Measurements from ENCODE around the gene GALNT18. TPM values are rescaled to one million over a fixed set of nuclear protein-coding genes. Genes with fewer than 3 reads are reported as not detected.
A peak's percentile ranks its signal among the peaks of the same experiment; 100 is the strongest.

GALNT18 gene
- total RNA-seq, 8 experiments from 2014 or later = 5.3 to 13.2 (median 8.2) TPM

DNA sequence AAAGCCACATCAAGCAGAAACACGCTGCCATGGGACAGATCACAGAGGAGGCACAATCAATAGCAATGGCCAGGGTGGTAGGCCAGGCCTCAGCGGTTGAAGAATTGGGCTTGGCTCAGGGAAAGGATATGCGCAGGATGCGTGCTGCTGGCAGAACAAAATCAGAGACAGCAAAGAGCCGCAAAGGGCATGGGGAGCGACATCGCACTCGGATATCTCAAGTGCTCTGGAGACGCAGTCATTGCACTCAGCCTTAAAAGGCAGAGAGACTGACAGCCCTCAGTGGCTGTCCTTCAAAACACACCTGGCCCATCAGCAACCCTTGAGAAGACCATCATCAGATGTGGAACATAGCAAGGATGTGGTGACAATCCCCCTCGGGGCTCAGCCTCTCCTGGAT is 319.2 kb downstream of the GALNT18 start:
- Histone ChIP-seq H3K4me3 (no peak overlapping the region), H3K4me1 (replicated peaks in 1 of 2) (peaks cover 7 to 13% of the 10 kb centered on the region in 2 donors), H3K27ac (no peak overlapping the region)
- ATAC-seq (replicated peaks in 6 of 8) = no peak
- in situ Hi-C loops (cut with MboI; ENCODE audit: low pct_unique_long_range_greater_than_20kb in 2 of 9, low sequenced_read_pairs in 9 of 9, unreplicated experiment in 9 of 9) = no loop called here
- WGBS, 10 experiments = 72 to 100% (median 95%) methylated on average over 1 to 10 of the region's 10 CpGs; no CpG with 5 or more reads in 3 of the 10 experiments

DNA sequence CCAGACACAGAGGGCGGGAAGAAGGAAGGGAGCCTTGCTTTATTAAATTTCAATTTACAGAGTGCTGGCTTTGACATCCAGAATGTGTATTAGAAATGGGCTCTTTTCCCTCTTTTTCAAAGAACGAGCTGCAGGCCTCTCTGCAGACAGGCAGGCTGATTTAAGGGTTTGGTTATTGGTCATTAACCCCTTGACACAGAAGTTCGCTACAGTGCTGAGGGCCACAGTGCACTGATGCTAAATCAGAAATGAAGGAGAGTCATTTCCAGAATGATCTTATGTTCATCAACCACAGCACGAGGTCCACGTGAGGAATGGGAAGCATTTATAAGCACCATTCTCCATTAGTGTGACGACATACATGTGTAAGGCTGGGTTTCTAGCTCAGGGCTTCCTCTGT is 320.6 kb downstream of the GALNT18 start:
- 28 to 78% (median 56%) methylated on average over 1 to 5 of the region's 6 CpGs; no CpG with 5 or more reads in 5 of the 10 experiments for WGBS, 10 experiments
- Histone ChIP-seq H3K27ac (no peak overlapping the region), H3K4me3 (no peak overlapping the region), H3K4me1 (replicated peaks in 1 of 2) (peaks cover 10 to 16% of the 10 kb centered on the region in 2 donors)
- in situ Hi-C loops (cut with MboI; ENCODE audit: low pct_unique_long_range_greater_than_20kb in 2 of 9, low sequenced_read_pairs in 9 of 9, unreplicated experiment in 9 of 9) = no loop called here
- peak in 5 of 8 experiments; percentile 20 to 75 (median 41) for ATAC-seq (replicated peaks in 6 of 8)

DNA sequence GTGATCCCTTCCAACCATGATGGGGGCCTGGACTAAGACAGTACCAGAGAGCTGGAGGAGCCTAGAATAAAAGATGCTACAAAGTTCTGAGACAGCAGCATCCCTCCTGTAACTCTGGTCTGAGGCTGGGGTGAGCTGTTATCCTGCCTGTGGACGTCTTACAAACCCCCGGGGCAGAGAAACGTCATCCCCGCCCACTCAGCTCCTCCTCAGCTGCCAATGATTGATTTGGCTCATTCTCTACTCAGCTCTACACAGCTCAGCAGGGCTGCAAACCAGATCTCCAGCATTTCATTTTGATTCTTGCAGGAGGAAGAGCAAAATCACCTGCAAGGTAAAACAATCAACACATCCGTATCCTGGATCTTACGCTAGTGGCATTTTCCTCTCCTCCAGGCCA is 324.2 kb downstream of the GALNT18 start:
- peak in 7 of 8 experiments; percentile 10 to 97 (median 77) for ATAC-seq (replicated peaks in 6 of 8)
- peaks cover 10 to 16% of the 10 kb centered on the region in 2 donors for H3K4me1 ChIP-seq (replicated peaks in 1 of 2)
- WGBS, 10 experiments = 20 to 100% (median 77%) methylated on average over 2 to 6 of the region's 6 CpGs; no CpG with 5 or more reads in 5 of the 10 experiments
- no peak overlapping the region for H3K27ac ChIP-seq
- in situ Hi-C loops (cut with MboI; ENCODE audit: low pct_unique_long_range_greater_than_20kb in 2 of 9, low sequenced_read_pairs in 9 of 9, unreplicated experiment in 9 of 9) = loop anchor here in 1 of 9 experiments (25.0 kb wide), 1 partner anchor 490 kb away; no protein-coding TSS in a partner anchor
- no peak overlapping the region for H3K4me3 ChIP-seq

DNA sequence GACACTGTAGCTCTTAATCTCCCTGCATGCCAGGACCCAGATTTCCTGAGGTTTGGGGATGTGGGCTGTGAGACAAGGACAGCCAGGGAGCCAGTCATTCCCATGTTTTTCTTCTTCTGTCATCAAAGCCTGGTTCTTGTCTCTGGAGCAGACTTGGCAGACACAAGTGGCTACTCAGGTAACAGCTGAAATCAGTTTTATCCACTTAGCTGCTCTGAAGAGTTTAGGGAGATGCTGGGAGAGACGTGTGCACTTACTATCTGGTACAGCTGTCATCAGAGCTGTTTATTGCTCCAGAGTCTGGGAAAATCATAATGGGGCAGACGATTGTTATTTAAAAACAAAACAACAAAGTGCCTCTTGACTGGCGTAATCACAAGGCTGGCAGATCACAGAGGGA is 325.4 kb downstream of the GALNT18 start:
- no peak overlapping the region for H3K4me3 ChIP-seq
- H3K4me1 ChIP-seq (replicated peaks in 1 of 2) = peaks cover 10 to 16% of the 10 kb centered on the region in 2 donors
- H3K27ac ChIP-seq = no peak overlapping the region
- ATAC-seq (replicated peaks in 6 of 8) = no peak
- WGBS, 10 experiments = 73 to 100% (median 86%) methylated on average over 2 to 3 of the region's 3 CpGs; no CpG with 5 or more reads in 5 of the 10 experiments
- in situ Hi-C loops (cut with MboI; ENCODE audit: low pct_unique_long_range_greater_than_20kb in 2 of 9, low sequenced_read_pairs in 9 of 9, unreplicated experiment in 9 of 9) = loop anchor here in 1 of 9 experiments (25.0 kb wide), 1 partner anchor 491 kb away; no protein-coding TSS in a partner anchor

DNA sequence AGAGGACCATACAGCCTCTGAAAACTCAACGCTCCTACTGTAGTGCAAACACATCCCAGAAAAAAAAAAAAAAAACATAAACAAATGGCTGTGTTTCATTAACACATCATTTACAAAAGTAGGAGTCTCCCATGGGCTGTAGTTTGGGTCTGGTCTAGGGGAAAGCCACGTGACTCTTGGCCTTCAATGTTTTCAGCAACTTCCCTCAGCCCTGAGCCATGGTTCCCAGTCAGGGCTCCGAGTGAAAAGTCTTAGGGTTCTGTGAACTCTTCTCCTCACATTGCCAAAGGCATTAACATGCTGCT is 327.3 kb downstream of the GALNT18 start:
- ATAC-seq (replicated peaks in 6 of 8) = peak in 3 of 8 experiments; percentile 42 to 78 (median 54)
- H3K4me1 ChIP-seq (replicated peaks in 1 of 2) = peaks cover 6 to 7% of the 10 kb centered on the region in 2 donors
- in situ Hi-C loops (cut with MboI; ENCODE audit: low pct_unique_long_range_greater_than_20kb in 2 of 9, low sequenced_read_pairs in 9 of 9, unreplicated experiment in 9 of 9) = loop anchor here in 1 of 9 experiments (25.0 kb wide), 1 partner anchor 493 kb away; no protein-coding TSS in a partner anchor
- H3K27ac ChIP-seq = no peak overlapping the region
- WGBS, 10 experiments = 75 to 100% (median 84%) methylated on average over 2 to 3 of the region's 3 CpGs; no CpG with 5 or more reads in 7 of the 10 experiments
- H3K4me3 ChIP-seq = no peak overlapping the region

DNA sequence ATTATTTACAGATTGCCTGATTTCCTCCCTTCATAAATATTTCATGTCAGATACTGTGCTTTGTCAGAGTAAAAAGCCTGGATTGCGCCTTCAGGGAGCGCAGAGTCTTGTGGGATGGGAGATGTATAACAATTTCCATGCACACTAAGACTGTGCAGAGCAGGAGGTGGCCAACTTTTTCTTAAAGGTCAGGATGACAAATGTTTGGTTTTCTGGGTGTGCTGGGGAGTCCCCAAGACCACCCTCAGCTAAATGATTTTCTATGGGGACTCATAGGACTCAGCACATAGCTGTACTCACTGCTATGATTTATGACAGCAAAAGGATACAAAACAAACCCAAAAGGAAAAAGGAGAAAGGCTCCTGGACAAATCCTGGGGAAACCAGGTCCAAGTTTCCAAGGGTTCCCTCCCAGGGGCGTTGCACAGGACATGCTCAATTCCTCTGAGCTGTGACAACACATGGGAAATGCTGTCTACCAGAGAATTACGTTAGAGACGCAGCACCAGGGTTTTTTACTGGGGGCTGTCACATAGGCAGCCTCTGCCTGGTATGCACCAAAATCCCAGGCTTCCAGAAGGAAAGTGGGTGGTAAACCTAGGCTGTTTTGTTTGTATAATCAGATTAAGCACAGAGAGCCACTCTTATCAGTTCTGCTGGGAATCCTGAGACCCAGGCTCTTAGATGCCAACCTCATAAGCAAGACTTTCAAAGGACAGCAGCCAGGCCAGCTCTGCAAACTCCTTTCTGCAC is 327.8 kb downstream of the GALNT18 start:
- peaks cover 8 to 9% of the 10 kb centered on the region in 2 donors for H3K4me1 ChIP-seq (replicated peaks in 1 of 2)
- H3K4me3 ChIP-seq = no peak overlapping the region
- H3K27ac ChIP-seq = no peak overlapping the region
- peak in 2 of 8 experiments; percentile 56 to 57 for ATAC-seq (replicated peaks in 6 of 8)
- 33 to 100% (median 83%) methylated on average over 2 to 5 of the region's 5 CpGs; no CpG with 5 or more reads in 3 of the 10 experiments for WGBS, 10 experiments
- in situ Hi-C loops (cut with MboI; ENCODE audit: low pct_unique_long_range_greater_than_20kb in 2 of 9, low sequenced_read_pairs in 9 of 9, unreplicated experiment in 9 of 9) = loop anchor here in 1 of 9 experiments (25.0 kb wide), 1 partner anchor 493 kb away; no protein-coding TSS in a partner anchor

DNA sequence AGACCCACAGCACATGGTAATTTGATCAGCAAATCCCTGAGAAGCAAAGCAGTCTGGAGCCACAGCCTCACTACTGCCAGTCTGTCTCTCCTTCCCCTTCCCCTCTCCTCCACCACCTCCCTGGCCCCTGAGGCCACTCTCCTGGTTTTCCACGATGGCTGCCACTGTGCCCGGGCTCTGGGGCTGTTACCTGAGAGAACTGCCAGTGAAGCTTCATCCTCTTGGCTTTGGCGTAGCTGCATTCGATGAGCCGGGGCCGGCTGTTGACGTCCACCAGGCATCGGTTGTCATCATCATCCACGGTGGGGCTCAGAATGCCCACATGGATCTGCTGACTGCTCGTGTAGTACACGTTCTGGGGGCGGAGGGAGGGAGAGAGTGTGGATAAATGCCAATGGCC is 329.0 kb downstream of the GALNT18 start:
- Histone ChIP-seq H3K27ac (no peak overlapping the region), H3K4me1 (replicated peaks in 1 of 2) (peaks cover 13 to 17% of the 10 kb centered on the region in 2 donors), H3K4me3 (no peak overlapping the region)
- ATAC-seq (replicated peaks in 6 of 8) = no peak
- in situ Hi-C loops (cut with MboI; ENCODE audit: low pct_unique_long_range_greater_than_20kb in 2 of 9, low sequenced_read_pairs in 9 of 9, unreplicated experiment in 9 of 9) = loop anchor here in 1 of 9 experiments (25.0 kb wide), 1 partner anchor 494 kb away; no protein-coding TSS in a partner anchor
- WGBS, 10 experiments = 0 to 85% (median 76%) methylated on average over 1 to 7 of the region's 12 CpGs; no CpG with 5 or more reads in 6 of the 10 experiments

DNA sequence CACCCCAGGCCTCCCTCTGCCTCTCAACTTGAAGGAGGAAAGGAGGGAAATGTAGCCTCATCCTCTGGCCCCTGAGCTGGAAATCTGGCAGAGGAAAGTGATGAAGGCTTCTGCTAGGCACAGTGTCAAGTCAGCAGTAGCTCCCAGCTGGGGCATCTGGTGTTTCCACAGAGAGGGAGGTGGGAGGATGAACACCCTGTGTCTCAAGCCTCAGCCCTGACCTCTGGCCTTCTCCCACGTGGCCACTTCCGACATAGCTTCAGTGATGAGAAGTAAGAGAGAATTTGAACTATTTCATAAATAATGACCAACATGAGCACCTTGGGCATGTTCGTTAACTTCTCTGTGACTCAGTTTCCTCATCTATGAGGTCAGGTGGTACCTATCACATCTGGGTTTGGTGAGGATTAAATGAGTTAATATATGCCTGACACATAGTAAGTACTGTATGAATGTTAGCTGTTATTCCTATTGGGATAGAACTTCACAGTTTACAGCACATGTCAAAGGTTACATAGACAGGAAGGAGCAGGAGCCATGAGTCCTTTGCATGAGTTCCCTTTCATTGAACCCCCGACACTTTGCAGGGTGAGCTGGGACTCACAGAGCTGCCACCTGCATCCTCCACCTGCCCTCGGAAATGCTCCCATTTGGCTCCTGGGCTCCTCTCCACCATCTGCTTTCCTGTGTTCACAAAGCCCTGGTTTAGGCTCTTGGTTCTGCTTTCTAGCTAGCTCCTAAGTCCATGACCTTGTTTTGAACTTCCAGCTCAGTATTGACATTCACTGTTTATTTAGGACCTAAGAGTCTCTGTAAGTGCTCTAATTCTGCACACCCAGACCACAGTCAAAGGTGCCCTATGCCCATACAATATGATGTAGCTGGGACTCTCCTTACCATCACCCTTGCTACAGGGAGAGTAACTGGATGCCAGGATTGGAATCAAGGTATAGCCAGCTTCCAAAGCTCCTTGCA is 330.5 kb downstream of the GALNT18 start:
- H3K27ac ChIP-seq = no peak overlapping the region
- ATAC-seq (replicated peaks in 6 of 8) = no peak
- in situ Hi-C loops (cut with MboI; ENCODE audit: low pct_unique_long_range_greater_than_20kb in 2 of 9, low sequenced_read_pairs in 9 of 9, unreplicated experiment in 9 of 9) = loop anchor here in 1 of 9 experiments (25.0 kb wide), 1 partner anchor 496 kb away; no protein-coding TSS in a partner anchor

DNA sequence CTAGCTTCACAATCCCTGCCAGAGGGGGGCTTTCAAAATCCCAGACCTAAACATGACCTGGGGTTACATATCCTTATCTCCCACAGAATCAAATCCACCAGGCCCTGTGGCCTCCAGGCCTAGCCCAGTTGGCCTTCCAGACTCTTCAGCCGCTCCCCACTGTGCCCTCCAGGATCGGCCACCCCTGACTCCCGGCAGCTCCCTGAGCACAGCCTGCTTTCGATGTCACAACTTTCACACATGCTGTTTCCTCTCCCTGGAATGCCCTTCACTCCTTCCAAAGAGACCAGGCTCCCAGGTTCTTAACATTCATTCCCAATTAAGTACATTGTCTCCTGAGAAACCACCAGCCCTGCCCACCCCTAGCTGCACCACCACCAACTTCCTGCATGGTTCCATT is 331.5 kb downstream of the GALNT18 start:
- no peak for ATAC-seq (replicated peaks in 6 of 8)
- Histone ChIP-seq H3K27ac (no peak overlapping the region), H3K4me3 (no peak overlapping the region), H3K4me1 (replicated peaks in 1 of 2) (peaks cover 8 to 12% of the 10 kb centered on the region in 2 donors)
- in situ Hi-C loops (cut with MboI; ENCODE audit: low pct_unique_long_range_greater_than_20kb in 2 of 9, low sequenced_read_pairs in 9 of 9, unreplicated experiment in 9 of 9) = loop anchor here in 1 of 9 experiments (25.0 kb wide), 1 partner anchor 497 kb away; no protein-coding TSS in a partner anchor
- WGBS, 10 experiments = 82 to 100% (median 100%) methylated on average over 1 to 4 of the region's 4 CpGs; no CpG with 5 or more reads in 5 of the 10 experiments

More for the DNA sequence above, 330.5 kb downstream of the GALNT18 start:
- Histone ChIP-seq H3K4me1 (replicated peaks in 1 of 2) (peaks cover 8 to 12% of the 10 kb centered on the region in 2 donors), H3K4me3 (no peak overlapping the region)
- WGBS, 10 experiments = 60 to 100% (median 81%) methylated on average over 1 to 3 of the region's 5 CpGs; no CpG with 5 or more reads in 2 of the 10 experiments

DNA sequence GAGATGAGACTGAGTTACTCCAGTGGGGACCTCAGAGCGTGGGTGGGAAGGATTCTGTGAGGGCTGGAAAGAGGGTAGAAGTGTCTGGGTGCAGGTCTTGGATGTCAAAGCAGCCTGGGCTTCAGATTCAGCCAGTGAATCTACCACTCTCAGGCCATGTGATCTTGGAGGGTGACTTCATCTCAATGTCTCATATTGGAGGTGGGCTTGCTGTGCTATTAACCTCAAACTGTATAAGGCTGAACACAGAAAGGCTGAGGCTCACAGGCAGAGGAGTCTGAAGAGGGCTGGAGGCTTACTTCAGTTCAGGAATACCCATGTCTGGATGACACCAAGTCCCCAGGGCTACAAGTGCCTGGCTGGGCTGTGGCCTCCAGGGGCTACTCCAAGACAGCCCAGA is 332.1 kb downstream of the GALNT18 start:
- 33% methylated on average over 1 of the region's 1 CpG; no CpG with 5 or more reads in 9 of the 10 experiments for WGBS, 10 experiments
- no peak overlapping the region for H3K27ac ChIP-seq
- no peak overlapping the region for H3K4me3 ChIP-seq
- in situ Hi-C loops (cut with MboI; ENCODE audit: low pct_unique_long_range_greater_than_20kb in 2 of 9, low sequenced_read_pairs in 9 of 9, unreplicated experiment in 9 of 9) = loop anchor here in 1 of 9 experiments (25.0 kb wide), 1 partner anchor 498 kb away; no protein-coding TSS in a partner anchor
- peak in 5 of 8 experiments; percentile 56 to 88 (median 75) for ATAC-seq (replicated peaks in 6 of 8)
- peaks cover 8 to 12% of the 10 kb centered on the region in 2 donors for H3K4me1 ChIP-seq (replicated peaks in 1 of 2)

DNA sequence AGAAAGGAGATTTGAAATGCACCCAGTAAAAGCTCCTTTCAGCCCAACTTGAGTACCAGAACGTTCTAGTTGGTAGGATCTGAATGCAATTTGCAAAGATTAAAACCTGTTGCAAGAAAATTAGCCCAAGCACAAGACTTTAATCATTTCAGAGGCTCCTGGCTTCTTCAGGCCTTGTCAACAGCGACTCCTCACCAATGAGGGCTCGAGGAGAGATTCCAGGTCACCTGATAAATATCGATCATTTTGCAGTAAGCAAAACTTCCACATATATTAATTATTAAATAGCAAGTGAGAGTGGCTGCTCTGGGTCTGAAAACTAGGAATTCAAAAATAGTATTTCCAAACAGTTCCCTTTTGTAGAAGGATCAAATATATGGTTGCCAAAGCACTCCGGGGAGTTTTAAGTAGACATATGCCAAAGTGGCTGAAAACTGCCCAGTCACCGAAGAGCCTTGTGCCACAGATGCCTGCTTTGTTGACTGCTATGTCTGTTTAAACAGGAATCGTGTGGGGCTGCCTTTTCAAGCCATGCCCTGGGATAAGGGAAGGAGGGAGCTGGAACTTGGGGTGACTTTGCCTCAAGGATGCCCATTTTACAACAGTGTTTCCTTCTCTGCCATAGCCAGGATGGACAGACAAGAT is 332.7 kb downstream of the GALNT18 start:
- Histone ChIP-seq H3K4me3 (no peak overlapping the region), H3K4me1 (replicated peaks in 1 of 2) (peaks cover 8 to 12% of the 10 kb centered on the region in 2 donors), H3K27ac (no peak overlapping the region)
- WGBS, 10 experiments = 0 to 90% (median 83%) methylated on average over 1 to 6 of the region's 7 CpGs; no CpG with 5 or more reads in 3 of the 10 experiments
- in situ Hi-C loops (cut with MboI; ENCODE audit: low pct_unique_long_range_greater_than_20kb in 2 of 9, low sequenced_read_pairs in 9 of 9, unreplicated experiment in 9 of 9) = loop anchor here in 1 of 9 experiments (25.0 kb wide), 1 partner anchor 498 kb away; no protein-coding TSS in a partner anchor
- no peak for ATAC-seq (replicated peaks in 6 of 8)

DNA sequence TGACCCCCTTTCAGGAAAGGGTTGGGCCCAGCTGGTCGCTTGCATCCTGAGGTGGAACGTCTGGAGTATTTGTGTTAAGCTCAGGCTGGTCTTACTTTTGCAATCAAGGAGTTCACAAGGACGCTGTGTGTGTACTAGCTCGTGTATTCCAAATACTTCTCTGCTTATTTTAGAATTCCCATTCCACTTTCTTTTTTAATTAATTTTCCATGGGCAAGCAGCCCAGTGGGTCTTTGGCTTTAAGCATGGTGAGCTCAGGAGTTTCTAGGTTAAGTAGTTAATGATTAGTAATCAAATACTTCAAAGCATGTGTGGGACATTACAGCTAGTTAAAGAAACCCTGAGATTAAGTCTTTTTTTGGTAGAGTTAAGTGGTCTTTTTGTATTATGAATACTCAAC is 337.3 kb downstream of the GALNT18 start:
- in situ Hi-C loops (cut with MboI; ENCODE audit: low pct_unique_long_range_greater_than_20kb in 2 of 9, low sequenced_read_pairs in 9 of 9, unreplicated experiment in 9 of 9) = loop anchor here in 1 of 9 experiments (25.0 kb wide), 1 partner anchor 503 kb away; no protein-coding TSS in a partner anchor
- Histone ChIP-seq H3K4me3 (no peak overlapping the region), H3K4me1 (replicated peaks in 1 of 2) (peaks cover 9 to 12% of the 10 kb centered on the region in 2 donors), H3K27ac (no peak overlapping the region)
- 0 to 82% (median 66%) methylated on average over 1 to 4 of the region's 4 CpGs; no CpG with 5 or more reads in 4 of the 10 experiments for WGBS, 10 experiments
- ATAC-seq (replicated peaks in 6 of 8) = no peak
